Stomach (tissue), 4 donors: ENCODE data around the gene LRRC3C.

ENCODE experiments used
- EP300 ChIP-seq: sonication (generic); formaldehyde crosslinking; IDR thresholded peaks from one replicate; pipeline ENCODE4 v1.6.1; 2017; ENCODE audit warnings: antibody characterized with exemption
- POLR2A ChIP-seq, 4 donors: fragments of 450-650 bp; IDR thresholded peaks; one replicate each; pipeline ENCODE4 v1.6.1; 2016; ENCODE audit warnings: antibody characterized with exemption in 4 of 4, control low read depth in 2 of 4, mild to moderate bottlenecking in 1 of 4, moderate library complexity in 1 of 4
- POLR2AphosphoS5 ChIP-seq, 3 donors: sonication (generic); formaldehyde crosslinking; IDR thresholded peaks; one replicate each; pipeline ENCODE4 v1.6.1; 2016; ENCODE audit warnings: antibody characterized with exemption in 3 of 3
- TF ChIP-seq, protein P1 (sequence below), 7 experiments: fragments of 450-650 bp in 4 of 7; fragments of 200-600 bp in 3 of 7; sonication (generic) in 3 of 7; IDR thresholded peaks; one replicate each; pipeline ENCODE4 v1.5.1; 2016 to 2019; ENCODE audit warnings: antibody characterized with exemption in 7 of 7, control low read depth in 2 of 7, mild to moderate bottlenecking in 1 of 7

DNA sequence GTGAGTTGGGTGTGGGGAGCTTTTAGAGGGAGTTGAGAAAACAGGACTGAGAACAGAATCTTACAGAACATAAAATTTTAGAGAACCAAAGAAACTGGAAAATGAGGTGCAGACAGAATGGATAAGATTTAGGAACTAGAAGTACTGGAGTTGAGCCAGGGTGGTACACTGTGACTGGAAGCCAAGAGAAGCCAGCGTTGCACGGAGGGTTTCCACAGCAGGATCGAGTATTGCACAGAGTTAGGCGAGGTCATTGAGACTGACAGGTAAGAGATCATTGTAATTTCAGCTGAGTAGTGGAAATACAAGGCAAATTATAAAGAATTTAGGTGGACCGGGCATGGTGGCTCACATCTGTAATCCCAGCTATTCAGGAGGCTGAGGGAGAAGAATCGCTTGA, 41.8 kb downstream of the LRRC3C start:
- TF ChIP-seq EP300, result no peak
- TF ChIP-seq, protein P1, sequence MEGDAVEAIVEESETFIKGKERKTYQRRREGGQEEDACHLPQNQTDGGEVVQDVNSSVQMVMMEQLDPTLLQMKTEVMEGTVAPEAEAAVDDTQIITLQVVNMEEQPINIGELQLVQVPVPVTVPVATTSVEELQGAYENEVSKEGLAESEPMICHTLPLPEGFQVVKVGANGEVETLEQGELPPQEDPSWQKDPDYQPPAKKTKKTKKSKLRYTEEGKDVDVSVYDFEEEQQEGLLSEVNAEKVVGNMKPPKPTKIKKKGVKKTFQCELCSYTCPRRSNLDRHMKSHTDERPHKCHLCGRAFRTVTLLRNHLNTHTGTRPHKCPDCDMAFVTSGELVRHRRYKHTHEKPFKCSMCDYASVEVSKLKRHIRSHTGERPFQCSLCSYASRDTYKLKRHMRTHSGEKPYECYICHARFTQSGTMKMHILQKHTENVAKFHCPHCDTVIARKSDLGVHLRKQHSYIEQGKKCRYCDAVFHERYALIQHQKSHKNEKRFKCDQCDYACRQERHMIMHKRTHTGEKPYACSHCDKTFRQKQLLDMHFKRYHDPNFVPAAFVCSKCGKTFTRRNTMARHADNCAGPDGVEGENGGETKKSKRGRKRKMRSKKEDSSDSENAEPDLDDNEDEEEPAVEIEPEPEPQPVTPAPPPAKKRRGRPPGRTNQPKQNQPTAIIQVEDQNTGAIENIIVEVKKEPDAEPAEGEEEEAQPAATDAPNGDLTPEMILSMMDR (IDR thresholded peaks at IDR 0.05), result no peak
- no peak for TF ChIP-seq POLR2A (IDR thresholded peaks at IDR 0.05)
- no peak for TF ChIP-seq POLR2AphosphoS5 (IDR thresholded peaks at IDR 0.05)
